ENCODE measurements around the gene NOTO. TPM values are rescaled to one million over a fixed set of nuclear protein-coding genes. Genes with fewer than 3 reads are reported as not detected.

Gene NOTO
- total RNA-seq, 1 donor from 2014 or later: not detected

- peaks cover 3% of the 10 kb centered on the region for H3K4me1 Mint-ChIP-seq (ENCODE audit: low read depth, unreplicated experiment)
- no peaks in the 10 kb centered on the region for H3K36me3 Mint-ChIP-seq (ENCODE audit: unreplicated experiment)
- H3K27me3 Mint-ChIP-seq (ENCODE audit: unreplicated experiment): peaks cover 6% of the 10 kb centered on the region
- H3K4me3 Mint-ChIP-seq (ENCODE audit: unreplicated experiment): no peak overlapping the region
- DNase-seq: no peak
- no peak overlapping the region for H3K27ac Mint-ChIP-seq (ENCODE audit: unreplicated experiment)
- H3K9me3 Mint-ChIP-seq (ENCODE audit: unreplicated experiment): peaks cover 3% of the 10 kb centered on the region
- no peak for TF ChIP-seq CTCF (IDR thresholded peaks at IDR 0.05; ENCODE audit: partially characterized antibody, unreplicated experiment)
Observed at GRCh38 chr2:73257425-73258125, 55.2 kb downstream of the NOTO start.

GRCh38 chr2:73258186-73258912, 56.0 kb downstream of the NOTO start:
- peaks cover 3% of the 10 kb centered on the region for H3K4me1 Mint-ChIP-seq (ENCODE audit: low read depth, unreplicated experiment)
- DNase-seq: no peak
- H3K36me3 Mint-ChIP-seq (ENCODE audit: unreplicated experiment): no peaks in the 10 kb centered on the region
- H3K9me3 Mint-ChIP-seq (ENCODE audit: unreplicated experiment): peaks cover 3% of the 10 kb centered on the region
- no peak for TF ChIP-seq CTCF (IDR thresholded peaks at IDR 0.05; ENCODE audit: partially characterized antibody, unreplicated experiment)
- peaks cover 6% of the 10 kb centered on the region for H3K27me3 Mint-ChIP-seq (ENCODE audit: unreplicated experiment)
- no peak overlapping the region for H3K4me3 Mint-ChIP-seq (ENCODE audit: unreplicated experiment)
- H3K27ac Mint-ChIP-seq (ENCODE audit: unreplicated experiment): no peak overlapping the region

- Mint-ChIP-seq H3K27me3 (ENCODE audit: unreplicated experiment) (peaks cover 6% of the 10 kb centered on the region), H3K4me1 (ENCODE audit: low read depth, unreplicated experiment) (peaks cover 3% of the 10 kb centered on the region), H3K27ac (ENCODE audit: unreplicated experiment) (no peak overlapping the region), H3K36me3 (ENCODE audit: unreplicated experiment) (no peaks in the 10 kb centered on the region), H3K9me3 (ENCODE audit: unreplicated experiment) (peaks cover 3% of the 10 kb centered on the region), H3K4me3 (ENCODE audit: unreplicated experiment) (no peak overlapping the region)
- DNase-seq: no peak
- no peak for TF ChIP-seq CTCF (IDR thresholded peaks at IDR 0.05; ENCODE audit: partially characterized antibody, unreplicated experiment)
Observed at GRCh38 chr2:73258913-73259215, 56.5 kb downstream of the NOTO start.

DNA sequence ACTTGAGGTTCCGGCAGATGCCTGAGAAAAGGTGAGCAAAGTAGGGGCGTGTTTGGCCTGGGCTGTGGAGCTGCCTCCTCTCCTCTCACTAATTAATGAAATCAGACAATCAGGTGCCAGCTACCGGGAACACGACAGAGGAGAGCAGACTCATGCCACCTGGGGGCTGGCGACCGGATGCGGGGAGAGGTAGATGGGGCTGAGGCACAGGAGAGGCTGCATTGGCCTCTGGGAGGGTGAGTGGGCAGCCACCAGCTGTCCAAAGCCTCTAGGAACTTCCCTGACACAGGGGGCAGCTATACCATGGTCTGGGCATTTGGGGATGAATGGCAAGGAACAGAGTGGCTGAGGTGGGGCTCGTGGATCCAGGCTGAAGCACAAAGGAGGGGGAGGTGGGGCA, 56.9 kb downstream of the NOTO start:
- Mint-ChIP-seq H3K4me3 (ENCODE audit: unreplicated experiment) (no peak overlapping the region), H3K36me3 (ENCODE audit: unreplicated experiment) (no peaks in the 10 kb centered on the region), H3K27ac (ENCODE audit: unreplicated experiment) (no peak overlapping the region), H3K9me3 (ENCODE audit: unreplicated experiment) (peaks cover 2% of the 10 kb centered on the region), H3K4me1 (ENCODE audit: low read depth, unreplicated experiment) (peaks cover 3% of the 10 kb centered on the region), H3K27me3 (ENCODE audit: unreplicated experiment) (peaks cover 6% of the 10 kb centered on the region)
- no peak for TF ChIP-seq CTCF (IDR thresholded peaks at IDR 0.05; ENCODE audit: partially characterized antibody, unreplicated experiment)
- no peak for DNase-seq

GRCh38 chr2:73259704-73260337, 57.4 kb downstream of the NOTO start:
- Mint-ChIP-seq H3K27me3 (ENCODE audit: unreplicated experiment) (peaks cover 6% of the 10 kb centered on the region), H3K4me3 (ENCODE audit: unreplicated experiment) (no peak overlapping the region), H3K9me3 (ENCODE audit: unreplicated experiment) (no peaks in the 10 kb centered on the region), H3K4me1 (ENCODE audit: low read depth, unreplicated experiment) (peaks cover 3% of the 10 kb centered on the region), H3K27ac (ENCODE audit: unreplicated experiment) (no peak overlapping the region), H3K36me3 (ENCODE audit: unreplicated experiment) (no peaks in the 10 kb centered on the region)
- no peak for TF ChIP-seq CTCF (IDR thresholded peaks at IDR 0.05; ENCODE audit: partially characterized antibody, unreplicated experiment)
- DNase-seq: no peak
